NCI-H1436 (cell line): ENCODE data around the gene TP53INP2.
"Not testable (repeated sequence)": the region's sequence is repeated elsewhere in the genome, so short reads cannot be mapped to it uniquely, and the experiment has no call there.

Experiments
- DNase-seq: peaks from one replicate; lab custom pipeline; 2025; lab: John Stamatoyannopoulos, UW

The TP53INP2 gene

GRCh38 chr20:34722560-34722959, 18.4 kb downstream of the TP53INP2 start:
- not testable (repeated sequence) for DNase-seq

- no peak for DNase-seq
These were observed 20.0 kb downstream of the TP53INP2 start for GRCh38 chr20:34724172-34724571.

- no peak for DNase-seq
These were observed 25.3 kb downstream of the TP53INP2 start for GRCh38 chr20:34729416-34729815.

GRCh38 chr20:34732523-34732922, 28.4 kb downstream of the TP53INP2 start:
- DNase-seq = no peak

- DNase-seq = no peak
These were observed 32.1 kb downstream of the TP53INP2 start for GRCh38 chr20:34736106-34736735.

- DNase-seq = no peak
These were observed 38.9 kb downstream of the TP53INP2 start for GRCh38 chr20:34743039-34743438.

GRCh38 chr20:34744340-34744739, 40.2 kb downstream of the TP53INP2 start:
- DNase-seq = no peak

GRCh38 chr20:34744847-34745246, 40.7 kb downstream of the TP53INP2 start:
- no peak for DNase-seq

- DNase-seq = no peak
These were observed 42.5 kb downstream of the TP53INP2 start for GRCh38 chr20:34746674-34747073.

GRCh38 chr20:34747479-34747878, 43.3 kb downstream of the TP53INP2 start:
- no peak for DNase-seq

- DNase-seq = no peak
These were observed 44.6 kb downstream of the TP53INP2 start for GRCh38 chr20:34748709-34749108.

- no peak for DNase-seq
These were observed 46.3 kb downstream of the TP53INP2 start for GRCh38 chr20:34750484-34750883.

- DNase-seq = no peak
These were observed 47.3 kb downstream of the TP53INP2 start for GRCh38 chr20:34751453-34751852.

- DNase-seq = no peak
These were observed 49.7 kb downstream of the TP53INP2 start for GRCh38 chr20:34753706-34754461.

- DNase-seq = no peak
These were observed 50.5 kb downstream of the TP53INP2 start for GRCh38 chr20:34754611-34755010.

- DNase-seq = no peak
These were observed 51.2 kb downstream of the TP53INP2 start for GRCh38 chr20:34755367-34755766.

- DNase-seq = no peak
These were observed 57.9 kb downstream of the TP53INP2 start for GRCh38 chr20:34762031-34762555.
